SH-SY5Y (cell line): Measurements from ENCODE around the gene PCYOX1L.

ENCODE experiments used
- GATA2 ChIP-seq: IDR thresholded peaks from 2 replicates; pipeline ENCODE4 v1.6.1; 2011; ENCODE audit warnings: mild to moderate bottlenecking, low read depth, low read length
- GATA3 ChIP-seq: IDR thresholded peaks from 2 replicates; pipeline ENCODE4 v1.6.1; 2011; ENCODE audit warnings: low read depth, mild to moderate bottlenecking, low read length, moderate library complexity

GRCh38 chr5:149388498-149389190 lies 30.8 kb downstream of the PCYOX1L start:
- no peak for TF ChIP-seq GATA2
- no peak for TF ChIP-seq GATA3
